OCI-LY7 (cell line): ENCODE measurements around the gene SCYGR5.

Experiments used
- EZH2phosphoT487 ChIP-seq: fragments of 200-600 bp; sonication (generic); IDR thresholded peaks from 2 replicates; pipeline ENCODE4 v1.6.1; 2018; ENCODE audit warnings: low read depth, borderline replicate concordance, mild to moderate bottlenecking, mixed run types, antibody characterized with exemption, low read length, moderate library complexity, mixed read lengths
- TF ChIP-seq, protein P1 (sequence below): fragments of 200-600 bp; sonication (generic); conservative IDR thresholded peaks from 2 replicates; pipeline ENCODE4 v1.5.1; 2014; ENCODE audit warnings: mild to moderate bottlenecking, antibody characterized with exemption, low read length, moderate library complexity, mixed read lengths

DNA sequence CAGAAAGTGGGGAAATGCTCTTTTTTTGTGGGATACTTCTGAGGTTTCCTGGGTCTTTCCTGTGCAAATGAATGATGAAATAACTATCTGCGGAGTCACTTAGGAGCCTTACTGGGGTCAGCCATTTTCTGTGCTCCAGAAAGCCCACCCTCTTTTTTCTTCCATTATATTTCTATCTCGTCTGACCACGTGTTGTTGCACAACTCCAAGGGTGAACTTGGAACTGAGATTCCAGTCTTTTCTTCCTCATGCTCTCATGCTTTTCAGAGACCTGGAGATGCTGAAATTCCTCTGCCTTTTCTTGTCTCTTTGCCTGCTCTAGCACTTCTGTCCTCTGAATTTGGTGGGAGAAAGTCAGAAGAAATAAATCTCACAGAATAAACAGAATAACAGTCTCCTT lies 4.8 kb upstream of the SCYGR5 start:
- TF ChIP-seq, protein P1, sequence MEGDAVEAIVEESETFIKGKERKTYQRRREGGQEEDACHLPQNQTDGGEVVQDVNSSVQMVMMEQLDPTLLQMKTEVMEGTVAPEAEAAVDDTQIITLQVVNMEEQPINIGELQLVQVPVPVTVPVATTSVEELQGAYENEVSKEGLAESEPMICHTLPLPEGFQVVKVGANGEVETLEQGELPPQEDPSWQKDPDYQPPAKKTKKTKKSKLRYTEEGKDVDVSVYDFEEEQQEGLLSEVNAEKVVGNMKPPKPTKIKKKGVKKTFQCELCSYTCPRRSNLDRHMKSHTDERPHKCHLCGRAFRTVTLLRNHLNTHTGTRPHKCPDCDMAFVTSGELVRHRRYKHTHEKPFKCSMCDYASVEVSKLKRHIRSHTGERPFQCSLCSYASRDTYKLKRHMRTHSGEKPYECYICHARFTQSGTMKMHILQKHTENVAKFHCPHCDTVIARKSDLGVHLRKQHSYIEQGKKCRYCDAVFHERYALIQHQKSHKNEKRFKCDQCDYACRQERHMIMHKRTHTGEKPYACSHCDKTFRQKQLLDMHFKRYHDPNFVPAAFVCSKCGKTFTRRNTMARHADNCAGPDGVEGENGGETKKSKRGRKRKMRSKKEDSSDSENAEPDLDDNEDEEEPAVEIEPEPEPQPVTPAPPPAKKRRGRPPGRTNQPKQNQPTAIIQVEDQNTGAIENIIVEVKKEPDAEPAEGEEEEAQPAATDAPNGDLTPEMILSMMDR, result no peak
- no peak for TF ChIP-seq EZH2phosphoT487
